Cardiac muscle cell (in vitro differentiated cells and primary cell): Measurements from ENCODE around the gene KASH5. TPM values are rescaled to one million over a fixed set of nuclear protein-coding genes. Genes with fewer than 3 reads are reported as not detected.

Source experiments
- DNase-seq, 2 donors: peaks; one replicate each; pipeline versions ENCODE4 v3.0.0 to v3.0.0-alpha.2; 2010 to 2017; ENCODE audit warnings: low read depth in 1 of 2, low spot score in 1 of 2
- H3K27ac ChIP-seq: fragments of 200-600 bp; sonication (generic); 2 replicates; pipeline ENCODE4 v1.5.1; 2016
- H3K27me3 ChIP-seq: fragments of 200-600 bp; sonication (generic); 2 replicates; pipeline ENCODE4 v1.6.0; 2016; ENCODE audit warnings: control low read depth
- H3K36me3 ChIP-seq: fragments of 200-600 bp; sonication (generic); 2 replicates; pipeline ENCODE4 v1.5.1; 2016; ENCODE audit warnings: control low read depth
- H3K4me1 ChIP-seq: fragments of 200-600 bp; sonication (generic); 2 replicates; pipeline ENCODE4 v1.8.1; 2017; ENCODE audit warnings: low read depth, mild to moderate bottlenecking, mixed run types
- H3K4me3 ChIP-seq: fragments of 200-600 bp; sonication (generic); 2 replicates; pipeline ENCODE4 v1.5.1; 2016; ENCODE audit warnings: mild to moderate bottlenecking
- H3K9me3 ChIP-seq: fragments of 200-600 bp; sonication (generic); 2 replicates; pipeline ENCODE4 v1.5.1; 2017; ENCODE audit warnings: low read depth, mild to moderate bottlenecking, control low read depth
- polyA plus RNA-seq: library from polyadenylated mRNA; unstranded; fragments of >200 nt; fragmentation: Nextera tagmentation; extraction: Ambion mirVana; gene quantifications from 2 replicates; pipeline ENCODE4 v1.2.1, GENCODE V29; 2016
- total RNA-seq: library from RNA; depleted of rRNA; stranded (reverse); fragments of >200 nt; gene quantifications from 2 replicates; pipeline ENCODE4 v1.2.3, GENCODE V29; 2016
- TF ChIP-seq, protein P1 (sequence below): IDR thresholded peaks from 2 replicates; pipeline ENCODE4 v1.5.1; 2012; ENCODE audit warnings: low read depth, mild to moderate bottlenecking, low read length

KASH5 gene
- total and polyA plus RNA-seq, 2 experiments from 2014 or later = 0.27 TPM; not detected in 1

DNA sequence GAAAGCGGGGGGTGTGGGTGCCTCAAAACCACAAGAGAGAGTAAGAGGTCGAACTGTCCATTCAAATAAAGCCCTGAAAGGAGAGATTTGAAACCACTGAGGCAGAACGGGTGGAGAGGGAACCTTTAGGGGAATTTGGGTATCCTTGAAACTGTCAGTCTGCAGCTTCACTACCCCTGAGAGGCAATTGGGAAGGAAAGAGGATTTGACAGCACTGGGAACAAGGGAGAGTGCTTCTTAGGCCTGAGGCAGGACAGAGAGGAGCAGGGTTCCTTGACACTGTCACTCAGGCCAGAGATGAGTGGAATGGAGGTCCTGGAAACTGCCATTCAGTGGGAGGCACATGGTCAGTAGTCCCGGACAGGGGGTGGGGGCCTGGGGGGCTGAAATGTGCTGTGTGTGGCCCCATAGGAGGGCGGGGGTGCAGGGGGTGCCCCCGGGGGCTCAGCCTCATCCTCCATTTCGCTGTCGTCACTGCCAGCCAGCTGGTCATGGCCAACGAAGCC, 42.2 kb downstream of the KASH5 start:
- peaks cover 64% of the 10 kb centered on the region for H3K27me3 ChIP-seq
- TF ChIP-seq, protein P1, sequence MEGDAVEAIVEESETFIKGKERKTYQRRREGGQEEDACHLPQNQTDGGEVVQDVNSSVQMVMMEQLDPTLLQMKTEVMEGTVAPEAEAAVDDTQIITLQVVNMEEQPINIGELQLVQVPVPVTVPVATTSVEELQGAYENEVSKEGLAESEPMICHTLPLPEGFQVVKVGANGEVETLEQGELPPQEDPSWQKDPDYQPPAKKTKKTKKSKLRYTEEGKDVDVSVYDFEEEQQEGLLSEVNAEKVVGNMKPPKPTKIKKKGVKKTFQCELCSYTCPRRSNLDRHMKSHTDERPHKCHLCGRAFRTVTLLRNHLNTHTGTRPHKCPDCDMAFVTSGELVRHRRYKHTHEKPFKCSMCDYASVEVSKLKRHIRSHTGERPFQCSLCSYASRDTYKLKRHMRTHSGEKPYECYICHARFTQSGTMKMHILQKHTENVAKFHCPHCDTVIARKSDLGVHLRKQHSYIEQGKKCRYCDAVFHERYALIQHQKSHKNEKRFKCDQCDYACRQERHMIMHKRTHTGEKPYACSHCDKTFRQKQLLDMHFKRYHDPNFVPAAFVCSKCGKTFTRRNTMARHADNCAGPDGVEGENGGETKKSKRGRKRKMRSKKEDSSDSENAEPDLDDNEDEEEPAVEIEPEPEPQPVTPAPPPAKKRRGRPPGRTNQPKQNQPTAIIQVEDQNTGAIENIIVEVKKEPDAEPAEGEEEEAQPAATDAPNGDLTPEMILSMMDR = no peak
- peaks cover 5% of the 10 kb centered on the region for H3K4me1 ChIP-seq

DNA sequence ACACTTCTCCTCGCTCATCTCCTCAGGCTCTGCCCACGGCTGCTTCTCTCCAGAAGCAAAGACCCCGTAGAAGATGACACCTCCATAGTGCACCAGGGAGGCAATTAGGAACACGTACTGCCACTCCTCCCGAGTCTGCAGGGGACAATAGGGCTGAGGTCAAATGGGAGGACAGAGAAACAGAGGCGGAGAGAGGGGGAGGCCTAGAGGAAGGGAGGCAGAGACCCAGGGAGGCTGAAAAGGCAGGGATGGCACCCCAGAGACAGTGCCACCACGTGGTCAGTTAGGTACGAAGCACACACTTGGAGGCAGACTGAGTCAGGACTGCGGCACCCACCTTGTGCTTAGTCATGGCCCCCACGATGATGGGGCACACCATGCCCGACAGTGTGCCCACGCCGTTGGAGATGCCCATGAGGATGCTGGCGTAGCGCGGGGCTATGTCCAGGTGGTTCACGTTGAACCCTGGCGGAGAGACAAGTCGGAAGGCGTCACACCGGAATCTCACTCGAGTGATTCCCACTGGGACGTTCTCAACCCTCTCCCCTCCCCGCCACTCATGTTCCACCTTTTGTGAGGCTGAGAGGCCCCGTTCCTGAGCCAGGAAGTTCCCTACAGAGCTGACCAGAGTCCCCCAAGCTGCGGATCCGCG, 42.8 kb downstream of the KASH5 start:
- no peak overlapping the region for H3K4me3 ChIP-seq
- DNase-seq = no peak
- H3K36me3 ChIP-seq = no peaks in the 10 kb centered on the region
- peaks cover 5% of the 10 kb centered on the region for H3K4me1 ChIP-seq
- no peaks in the 10 kb centered on the region for H3K9me3 ChIP-seq
- H3K27ac ChIP-seq = no peak overlapping the region
- H3K27me3 ChIP-seq = peaks cover 61% of the 10 kb centered on the region
- TF ChIP-seq, protein P1 = peak; percentile 25

More for the DNA sequence above, 42.2 kb downstream of the KASH5 start:
- Histone ChIP-seq H3K4me3 (no peak overlapping the region), H3K9me3 (no peaks in the 10 kb centered on the region), H3K27ac (no peak overlapping the region), H3K36me3 (no peaks in the 10 kb centered on the region)
- no peak for DNase-seq

DNA sequence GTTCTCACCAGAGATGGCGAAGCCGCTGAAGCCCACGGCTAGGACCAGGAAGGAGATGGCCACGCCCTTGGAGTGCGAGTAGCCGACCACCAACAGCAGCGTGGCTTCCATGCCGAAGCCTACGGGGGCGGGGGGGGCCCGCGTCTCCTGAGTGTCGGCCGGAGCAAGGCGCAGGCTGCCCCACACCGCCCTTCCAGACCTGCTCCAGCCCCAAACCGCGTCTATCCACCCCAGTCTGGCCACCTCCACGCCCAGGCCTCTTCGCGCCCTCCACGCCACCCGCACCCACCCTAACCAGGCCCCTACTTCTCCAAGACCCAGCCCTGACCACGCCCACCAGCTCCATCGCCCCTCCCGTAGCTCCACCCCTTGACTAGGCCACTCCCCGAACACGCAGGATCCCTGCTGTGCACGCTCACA, 43.3 kb downstream of the KASH5 start:
- H3K36me3 ChIP-seq = no peaks in the 10 kb centered on the region
- H3K4me1 ChIP-seq = peaks cover 5% of the 10 kb centered on the region
- H3K27me3 ChIP-seq = peaks cover 62% of the 10 kb centered on the region
- H3K9me3 ChIP-seq = no peaks in the 10 kb centered on the region
- TF ChIP-seq, protein P1 = no peak
- H3K27ac ChIP-seq = no peak overlapping the region
- no peak for DNase-seq
- no peak overlapping the region for H3K4me3 ChIP-seq

DNA sequence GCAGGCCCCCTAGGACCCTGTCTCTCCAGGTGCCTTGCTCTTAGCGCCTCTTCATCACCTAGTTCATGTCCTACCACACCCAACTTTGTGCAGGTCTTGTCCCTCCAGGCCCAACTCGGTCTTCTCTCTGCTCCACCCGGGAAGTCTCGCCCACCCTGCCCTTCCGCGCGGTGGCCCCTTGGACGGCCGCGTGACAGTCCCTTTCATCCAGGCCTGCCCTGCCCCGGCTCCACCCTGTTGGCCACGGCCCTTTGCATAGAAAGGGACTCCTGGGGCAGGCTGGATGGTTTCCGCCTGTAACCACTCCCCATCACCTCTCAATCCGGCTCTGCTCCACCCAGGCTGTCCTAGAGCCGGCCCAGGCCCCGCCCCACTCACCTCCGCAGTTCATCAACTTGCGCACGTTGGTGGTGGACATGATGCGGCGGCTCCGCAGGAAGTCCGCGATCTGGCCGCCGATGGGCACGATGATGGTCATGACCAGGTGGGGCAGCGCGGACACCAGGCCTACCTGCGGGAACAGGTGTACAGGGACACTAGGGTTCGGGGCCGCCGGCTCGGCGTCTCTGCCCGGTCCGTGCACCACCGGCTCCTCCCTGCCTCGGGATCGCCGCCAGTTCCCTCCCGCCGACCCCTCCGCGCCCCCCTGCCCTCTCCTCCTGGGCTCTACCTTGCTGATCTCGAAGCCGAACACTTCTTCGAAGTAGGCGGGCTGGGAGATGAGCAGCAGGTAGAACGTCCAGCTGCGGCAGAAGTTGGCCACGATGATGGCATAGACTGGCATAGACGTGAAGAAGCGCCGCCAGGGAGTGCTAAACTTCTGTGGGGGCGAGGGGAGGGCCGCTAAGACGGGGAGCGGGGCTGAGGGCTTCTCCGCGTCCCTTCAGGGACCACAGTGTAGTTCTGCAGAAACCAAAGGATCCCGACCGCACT, 44.4 kb downstream of the KASH5 start:
- no peak overlapping the region for H3K27ac ChIP-seq
- no peak overlapping the region for H3K4me3 ChIP-seq
- H3K9me3 ChIP-seq = no peaks in the 10 kb centered on the region
- H3K27me3 ChIP-seq = peaks cover 62% of the 10 kb centered on the region
- peaks cover 5% of the 10 kb centered on the region for H3K4me1 ChIP-seq
- TF ChIP-seq, protein P1 = no peak
- DNase-seq = no peak
- no peaks in the 10 kb centered on the region for H3K36me3 ChIP-seq

DNA sequence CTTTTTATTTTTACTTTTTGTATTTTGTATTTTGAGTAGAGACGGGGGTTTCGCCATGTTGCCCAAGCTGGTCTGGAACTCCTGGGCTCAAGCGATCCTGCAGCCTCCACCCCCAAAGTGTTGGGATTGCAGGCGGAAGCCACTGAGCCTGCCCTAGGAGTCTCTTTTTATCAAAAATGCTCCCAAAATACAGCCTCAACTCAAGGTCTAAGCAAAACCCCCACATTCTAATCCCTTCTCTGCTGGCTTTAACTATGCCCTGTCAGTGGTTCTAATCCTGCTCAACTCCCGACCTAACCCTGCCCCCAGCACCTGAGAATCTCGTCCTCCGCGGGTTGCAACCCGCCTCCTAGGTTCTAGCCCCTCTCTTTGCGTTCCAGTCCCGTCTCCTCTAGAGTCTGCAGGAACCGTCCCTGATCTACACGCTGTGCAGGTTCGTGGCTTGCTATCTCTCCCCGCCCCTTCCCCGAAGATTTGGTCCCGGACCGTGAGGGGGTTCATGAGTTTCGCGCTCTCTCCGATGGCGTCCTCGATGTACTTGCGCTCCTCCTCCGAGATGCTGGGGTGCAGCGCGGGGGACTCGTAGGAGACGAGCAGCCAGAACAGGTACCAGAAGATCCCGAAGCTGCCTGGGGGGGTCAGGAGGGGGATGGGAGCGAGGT, 45.3 kb downstream of the KASH5 start:
- H3K4me1 ChIP-seq = no peaks in the 10 kb centered on the region
- H3K27me3 ChIP-seq = peaks cover 62% of the 10 kb centered on the region
- H3K4me3 ChIP-seq = no peak overlapping the region
- TF ChIP-seq, protein P1 = no peak
- H3K9me3 ChIP-seq = no peaks in the 10 kb centered on the region
- no peak for DNase-seq
- H3K27ac ChIP-seq = no peak overlapping the region
- no peaks in the 10 kb centered on the region for H3K36me3 ChIP-seq
